Measurements from ENCODE around the gene KRT4. TPM values are rescaled to one million over a fixed set of nuclear protein-coding genes. Genes with fewer than 3 reads are reported as not detected.
"Not testable (repeated sequence)": the region's sequence is repeated elsewhere in the genome, so short reads cannot be mapped to it uniquely, and the experiment has no call there.

The KRT4 gene
- total RNA-seq, 2 donors from 2014 or later, result not detected

DNA sequence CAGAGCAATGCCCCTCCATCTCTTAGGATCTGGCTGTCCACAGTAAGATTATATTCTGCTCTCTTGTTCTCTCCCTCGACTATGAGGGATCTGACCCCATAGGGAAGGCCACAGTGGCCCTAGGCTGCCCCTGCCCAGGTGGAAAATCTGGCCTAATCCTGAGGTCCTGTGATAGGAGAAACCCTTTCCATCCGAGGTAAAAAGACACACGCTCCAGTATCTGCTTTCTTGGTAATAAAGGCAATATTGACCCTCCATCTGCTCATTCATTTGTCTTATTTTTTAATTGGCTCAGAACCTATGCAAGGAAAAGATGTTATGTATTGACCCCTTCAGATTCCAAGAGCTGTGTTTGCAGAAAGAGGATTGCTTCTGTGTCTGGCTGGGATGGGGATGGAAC is 46.5 kb downstream of the KRT4 start:
- intact Hi-C loops (cut with DNase I, micrococcal nuclease), result no loop called here
- DNase-seq (no peak), ATAC-seq (no peak)

DNA sequence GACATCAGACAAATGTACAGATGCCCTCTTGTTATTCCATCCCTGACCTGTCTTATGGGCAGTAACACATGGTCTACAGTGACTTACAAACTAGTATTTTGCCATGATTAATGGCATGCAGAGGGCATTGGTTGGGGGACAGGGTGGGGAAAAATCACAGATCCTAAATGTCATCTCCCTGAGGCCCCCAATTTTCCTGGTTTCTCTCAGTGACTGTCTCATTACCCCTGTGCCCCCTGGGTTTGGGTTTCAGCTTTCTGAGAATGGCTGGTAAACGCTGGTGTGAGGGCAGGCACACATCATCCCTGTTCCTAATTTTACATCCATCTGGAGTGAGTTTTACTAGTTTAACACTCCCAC is 46.9 kb downstream of the KRT4 start:
- DNase-seq (no peak), ATAC-seq (no peak)
- intact Hi-C loops (cut with DNase I, micrococcal nuclease), result no loop called here

DNA sequence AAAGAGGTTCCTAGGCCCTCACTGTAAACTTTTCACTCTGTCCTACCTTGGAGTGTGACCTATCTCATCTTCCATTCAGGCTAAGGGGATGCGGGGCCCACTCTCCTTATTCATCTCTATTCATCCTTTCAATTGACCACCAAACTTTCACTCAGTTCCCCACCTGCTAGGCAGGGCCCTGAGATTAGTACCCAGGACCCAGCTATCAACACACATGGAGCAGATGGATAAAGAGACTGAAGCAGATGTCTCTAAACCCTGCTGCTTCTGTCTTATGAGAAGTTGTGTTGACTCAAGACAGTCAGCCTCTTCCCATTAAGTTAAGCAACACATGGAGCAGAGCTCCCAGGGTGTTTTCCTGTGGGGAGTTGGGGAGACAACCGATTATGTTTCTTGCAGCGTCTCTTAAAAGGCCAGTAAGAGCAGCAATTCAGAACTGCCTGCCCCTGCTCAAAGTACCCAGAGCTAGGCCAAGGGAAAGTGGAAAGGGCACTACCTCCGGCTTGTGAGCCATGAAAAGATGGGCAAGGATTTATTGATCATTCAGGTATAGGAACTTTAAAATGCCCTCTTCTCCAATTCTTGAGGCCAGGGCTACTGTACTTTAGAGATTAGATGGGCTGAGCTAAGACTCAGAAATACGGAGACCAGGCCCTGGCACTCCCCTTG is 47.4 kb downstream of the KRT4 start:
- no peak for DNase-seq
- intact Hi-C loops (cut with DNase I, micrococcal nuclease), result no loop called here
- ATAC-seq, result no peak

DNA sequence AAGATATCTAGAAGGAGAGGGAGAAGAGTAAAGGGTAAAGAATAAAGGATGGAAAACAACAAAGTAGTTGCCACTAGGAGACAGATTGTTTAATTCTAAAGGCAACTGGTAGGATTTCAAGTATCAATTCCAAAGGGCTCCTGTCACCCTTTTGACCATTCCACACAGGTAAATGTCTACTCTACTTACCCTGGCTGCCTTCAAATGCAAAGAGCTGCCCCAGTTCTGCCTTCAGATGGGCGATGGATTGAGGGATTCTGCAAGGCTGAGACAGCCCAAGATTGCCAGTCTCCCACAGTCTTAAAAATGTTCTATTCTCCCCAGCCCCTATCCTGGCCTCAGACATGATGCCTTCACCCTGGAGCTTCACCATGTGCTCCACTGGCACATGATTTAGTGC is 48.2 kb downstream of the KRT4 start:
- intact Hi-C loops (cut with DNase I, micrococcal nuclease), result no loop called here
- DNase-seq (no peak), ATAC-seq (no peak)

DNA sequence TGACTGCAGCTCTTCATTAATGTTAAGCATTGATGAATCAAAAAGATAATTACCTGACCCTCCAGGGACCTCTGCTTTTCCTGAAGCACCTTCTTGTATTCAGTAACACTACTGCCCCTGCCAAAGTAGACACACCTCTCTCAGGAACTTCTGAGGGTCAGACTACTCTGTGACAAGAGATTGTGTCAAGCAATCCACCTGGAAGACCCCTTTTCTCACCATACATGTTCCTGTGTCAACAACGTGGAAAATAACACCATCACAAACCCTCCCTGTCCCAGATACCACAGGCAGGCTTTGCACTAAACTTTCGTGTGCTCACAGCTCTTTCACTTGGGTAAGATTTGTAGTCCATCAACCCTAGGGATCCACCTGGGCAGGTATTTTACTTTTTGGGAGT is 49.9 kb downstream of the KRT4 start:
- intact Hi-C loops (cut with DNase I, micrococcal nuclease), result no loop called here
- no peak for ATAC-seq
- no peak for DNase-seq

DNA sequence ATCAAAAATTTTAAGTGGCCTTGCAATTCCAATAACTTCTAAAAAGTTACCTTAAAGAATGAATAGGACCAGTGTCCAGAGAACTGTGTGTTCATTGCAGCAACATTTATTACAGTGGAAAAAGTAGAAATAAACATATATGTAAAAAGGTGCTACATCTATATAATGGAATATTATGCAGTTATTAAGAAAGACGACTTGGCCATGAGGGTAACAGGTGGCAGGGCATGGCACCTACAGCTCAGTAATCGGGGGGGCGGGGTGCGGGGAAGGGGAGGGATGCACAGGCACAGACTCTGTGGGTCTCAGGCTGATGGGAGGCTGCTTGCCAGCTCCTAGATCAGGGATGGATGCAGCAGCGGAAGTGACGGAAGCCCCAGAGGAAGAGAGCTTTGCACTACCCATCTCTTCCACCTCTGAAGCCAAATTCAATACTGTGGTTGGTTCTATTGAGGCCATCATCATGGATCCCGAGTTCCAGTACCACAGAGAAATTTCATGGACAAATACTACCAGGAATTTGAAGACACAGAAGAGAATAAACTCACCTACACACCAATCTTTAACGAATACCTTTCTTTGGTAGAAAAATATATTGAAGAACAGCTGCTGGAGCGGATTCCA is 50.8 kb downstream of the KRT4 start:
- ATAC-seq, result no peak
- no peak for DNase-seq
- intact Hi-C loops (cut with DNase I, micrococcal nuclease), result no loop called here

DNA sequence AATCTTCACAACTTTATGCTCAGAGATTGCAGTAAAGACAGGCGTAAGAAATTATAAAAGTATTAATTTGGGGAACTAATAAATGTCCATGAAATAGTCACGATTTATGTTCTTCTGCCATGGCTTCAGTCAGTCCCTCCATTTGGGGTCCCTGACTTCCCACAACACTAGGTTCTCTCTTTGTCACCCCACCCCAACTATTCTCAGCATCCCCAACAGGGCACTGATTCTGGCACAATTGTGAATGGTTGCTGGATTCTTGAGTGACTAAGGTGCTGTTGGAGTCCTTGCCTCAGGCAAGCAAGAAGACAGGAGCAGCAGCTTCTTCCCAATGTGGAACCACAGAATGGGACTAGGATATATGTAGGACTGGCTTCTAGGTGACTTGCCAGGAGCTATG is 52.1 kb downstream of the KRT4 start:
- intact Hi-C loops (cut with DNase I, micrococcal nuclease), result no loop called here
- ATAC-seq (no peak), DNase-seq (no peak)

DNA sequence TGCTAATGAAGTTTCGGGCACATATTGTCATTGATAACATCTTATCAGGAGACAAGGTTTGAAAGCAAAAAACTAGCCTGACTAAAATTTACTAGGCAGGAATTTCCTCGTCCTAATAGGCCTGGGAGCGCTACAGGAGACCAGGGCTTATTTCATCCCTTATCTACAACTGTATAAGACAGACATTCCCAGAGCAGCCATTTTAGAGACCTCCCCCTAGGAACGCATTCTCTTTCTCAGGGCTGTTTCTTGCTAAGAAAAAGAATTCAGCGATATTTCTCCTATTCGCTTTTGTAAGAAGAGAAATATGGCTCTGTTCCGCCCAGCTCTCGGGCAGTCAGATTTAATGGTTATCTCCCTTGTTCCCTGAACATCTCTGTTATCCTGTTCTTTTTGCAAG is 52.7 kb downstream of the KRT4 start:
- ATAC-seq; intact Hi-C loops (cut with DNase I, micrococcal nuclease); DNase-seq: not testable (repeated sequence)

DNA sequence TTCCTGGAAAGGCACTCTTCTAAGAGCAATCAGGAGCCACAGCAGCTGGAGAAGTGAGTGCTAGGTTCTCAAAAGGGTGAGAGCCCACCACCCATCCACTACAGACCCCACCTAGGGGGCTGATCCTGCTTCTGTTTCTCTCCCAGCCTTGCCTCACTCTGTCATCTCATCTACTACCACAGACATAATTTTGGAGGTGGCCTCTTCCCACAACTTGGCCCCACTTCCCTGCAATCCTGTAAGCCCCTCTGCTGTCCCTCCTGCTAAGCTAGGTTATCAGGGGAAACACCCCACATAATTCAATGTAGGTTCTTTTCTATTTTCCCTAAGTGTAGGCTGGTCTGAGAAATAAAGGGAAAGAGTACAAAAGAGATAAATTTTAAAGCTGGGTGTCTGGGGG is 53.3 kb downstream of the KRT4 start:
- ATAC-seq, result no peak
- intact Hi-C loops (cut with DNase I, micrococcal nuclease), result no loop called here
- DNase-seq, result no peak

DNA sequence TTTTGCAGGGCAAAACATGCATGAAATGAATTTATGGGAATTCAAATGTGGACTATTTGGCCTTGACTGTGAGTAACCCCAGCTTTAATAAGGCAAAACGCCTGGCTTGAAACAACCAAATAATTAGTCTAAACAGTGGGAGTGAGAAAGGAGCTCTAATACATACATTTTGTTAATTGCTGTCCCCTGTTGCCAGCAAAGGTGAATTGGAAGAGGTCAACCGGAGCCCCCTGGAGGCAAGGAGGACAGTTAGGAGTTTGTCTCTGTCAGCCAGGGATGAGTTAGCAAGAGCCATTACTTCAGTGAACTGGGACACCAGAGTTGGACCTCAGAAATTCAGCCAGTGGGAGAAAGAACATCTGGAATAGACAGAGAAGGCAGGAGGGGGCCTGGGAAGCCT is 54.2 kb downstream of the KRT4 start:
- no peak for DNase-seq
- no peak for ATAC-seq
- intact Hi-C loops (cut with DNase I, micrococcal nuclease), result no loop called here

DNA sequence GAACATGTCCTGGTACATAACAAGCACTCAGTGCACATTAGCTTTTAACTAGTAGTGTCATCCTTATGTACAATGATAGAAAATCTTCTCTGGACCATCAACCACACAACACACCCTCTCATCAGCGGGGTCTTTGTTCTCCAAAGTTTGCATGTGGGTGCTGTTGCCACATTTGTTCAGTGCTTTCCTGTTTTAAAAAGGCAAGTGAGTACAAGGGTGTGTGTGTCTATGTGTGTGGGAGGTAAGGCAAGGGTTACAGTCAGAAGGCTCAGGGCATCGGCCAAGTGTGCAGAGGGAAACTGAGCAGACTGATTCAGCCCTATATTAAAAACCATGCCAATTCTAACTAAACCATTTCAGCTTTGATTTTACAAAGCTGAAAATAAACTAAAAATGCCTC is 54.7 kb downstream of the KRT4 start:
- intact Hi-C loops (cut with DNase I, micrococcal nuclease), result no loop called here
- no peak for ATAC-seq
- no peak for DNase-seq

DNA sequence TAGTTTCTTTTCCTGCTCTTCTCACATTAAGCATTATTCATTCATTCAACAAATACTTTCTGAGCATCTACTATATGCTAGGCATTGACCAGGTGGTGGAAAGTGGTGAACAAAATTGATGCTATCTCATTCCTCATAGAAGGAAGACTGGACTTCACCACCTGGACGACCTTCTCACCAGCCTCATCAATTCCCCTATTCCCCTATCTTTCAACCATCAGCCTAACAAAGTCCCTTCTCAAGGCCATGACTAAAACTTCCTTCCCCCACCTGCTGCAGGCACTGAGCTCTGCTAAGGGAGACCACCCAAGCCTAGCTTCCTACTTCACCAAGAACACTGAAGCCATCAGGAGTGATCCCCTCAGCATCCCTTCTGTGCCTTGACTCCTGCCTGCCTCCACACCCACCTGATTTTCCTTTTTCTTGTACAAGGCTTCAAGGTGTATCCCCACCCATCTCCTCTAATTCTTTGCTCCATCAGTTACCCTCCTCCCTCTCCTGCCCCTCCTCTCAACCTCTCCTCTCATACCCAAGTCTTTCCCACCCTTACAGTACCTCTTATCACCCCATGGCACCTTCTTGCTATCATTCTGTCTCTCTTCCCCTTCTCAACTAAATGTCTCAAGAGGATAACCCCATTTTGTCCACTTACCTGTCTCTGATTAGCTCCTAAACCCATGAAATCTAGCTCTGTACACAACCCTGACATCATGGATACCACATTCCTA is 56.3 kb downstream of the KRT4 start:
- no peak for ATAC-seq
- no peak for DNase-seq
- intact Hi-C loops (cut with DNase I, micrococcal nuclease), result no loop called here

Other genes with a start within 250 kb of the KRT4 start
- not detected for gene KRT74, start 240.3 kb downstream of the KRT4 start, total RNA-seq
- not detected for gene KRT72, start 212.7 kb downstream of the KRT4 start, total RNA-seq
- gene KRT73, start 195.6 kb downstream of the KRT4 start, total RNA-seq, result not detected
- gene KRT2, start 161.9 kb downstream of the KRT4 start, total RNA-seq, result not detected
- gene KRT1, start 133.7 kb downstream of the KRT4 start, total RNA-seq, result not detected
- gene KRT77, start 110.6 kb downstream of the KRT4 start, total RNA-seq, result not detected
- gene KRT76, start 36.8 kb downstream of the KRT4 start, total RNA-seq, result not detected
- not detected for gene KRT3, start 18.0 kb downstream of the KRT4 start, total RNA-seq
- gene KRT79, start 20.2 kb upstream of the KRT4 start, total RNA-seq, result not detected
- not detected for gene KRT78, start 34.9 kb upstream of the KRT4 start, total RNA-seq
- gene KRT8, start 91.0 kb upstream of the KRT4 start, total RNA-seq, result 1,000 to 10,000 TPM; 4,047 to 4,291 TPM
- 100 to 1,000 TPM; 815 to 912 TPM for gene KRT18, start 135.0 kb upstream of the KRT4 start, total RNA-seq
- 100 to 1,000 TPM; 355 to 389 TPM for gene EIF4B, start 192.3 kb upstream of the KRT4 start, total RNA-seq
- gene TNS2, start 235.9 kb upstream of the KRT4 start, total RNA-seq, result 10 to 100 TPM; 31.4 to 35.6 TPM